MCF 10A (cell line): ENCODE data around the gene PIMREG. TPM values are rescaled to one million over a fixed set of nuclear protein-coding genes. Genes with fewer than 3 reads are reported as not detected.
A peak's percentile ranks its signal among the peaks of the same experiment; 100 is the strongest.

Experiments
- BruUV-seq: library from RNA; stranded (reverse); fragments of 400-500 nt; replicated peaks from 2 replicates; lab custom pipeline; 2021; lab: Mats Ljungman, UMichigan
- CTCF ChIA-PET: fragments of 300-600 bp; sonication (Branson Sonifier 250); formaldehyde crosslinking; extraction: SDS; loops from one replicate; lab custom pipeline; 2021; ENCODE audit warnings: antibody characterized with exemption, inconsistent platforms; lab: Yijun Ruan, JAX
- POLR2A ChIA-PET: fragments of 300-600, 350-650 bp; sonication (Branson Sonifier 250); formaldehyde crosslinking; extraction: SDS; loops from one replicate; lab custom pipeline; 2020; ENCODE audit warnings: antibody characterized with exemption, inconsistent platforms; lab: Yijun Ruan, JAX
- DNase-seq: peaks from one replicate; pipeline ENCODE4 v3.0.0-alpha.2; 2018; ENCODE audit not compliant: unreplicated experiment
- H3K27ac Mint-ChIP-seq: one replicate; pipeline ENCODE4 v1.8.0; 2022; ENCODE audit warnings: mild to moderate bottlenecking, low read depth, mixed read lengths; ENCODE audit not compliant: unreplicated experiment
- H3K27me3 Mint-ChIP-seq: one replicate; pipeline ENCODE4 v1.8.0; 2022; ENCODE audit warnings: mixed read lengths; ENCODE audit not compliant: insufficient read depth, unreplicated experiment
- H3K36me3 Mint-ChIP-seq: one replicate; pipeline ENCODE4 v1.8.0; 2022; ENCODE audit warnings: mild to moderate bottlenecking, moderate library complexity, mixed read lengths; ENCODE audit not compliant: insufficient read depth, unreplicated experiment
- H3K4me1 Mint-ChIP-seq: one replicate; pipeline ENCODE4 v1.8.0; 2022; ENCODE audit warnings: mixed read lengths; ENCODE audit not compliant: insufficient read depth, unreplicated experiment
- H3K4me3 Mint-ChIP-seq: one replicate; pipeline ENCODE4 v1.8.0; 2022; ENCODE audit warnings: mild to moderate bottlenecking, moderate library complexity, mixed read lengths; ENCODE audit not compliant: unreplicated experiment
- H3K9me3 Mint-ChIP-seq: one replicate; pipeline ENCODE4 v1.8.0; 2022; ENCODE audit warnings: mixed read lengths; ENCODE audit not compliant: unreplicated experiment
- intact Hi-C: fragments of 100-400 bp; cut with micrococcal nuclease; formaldehyde crosslinking; loops from 2 replicates; pipeline ENCODE4 v1.14.1; 2022
- total RNA-seq: library from RNA; stranded (reverse); gene quantifications from 2 replicates; pipeline ENCODE4 v1.2.3, GENCODE V29; 2022
- TF ChIP-seq, protein P1 (sequence below): fragments of 200-600 bp; IDR thresholded peaks from one replicate; pipeline ENCODE4 v1.8.0; 2022; ENCODE audit warnings: antibody characterized with exemption, mild to moderate bottlenecking; ENCODE audit not compliant: unreplicated experiment

Gene PIMREG
- total RNA-seq, 1 experiment from 2014 or later, result 21.7 TPM

DNA sequence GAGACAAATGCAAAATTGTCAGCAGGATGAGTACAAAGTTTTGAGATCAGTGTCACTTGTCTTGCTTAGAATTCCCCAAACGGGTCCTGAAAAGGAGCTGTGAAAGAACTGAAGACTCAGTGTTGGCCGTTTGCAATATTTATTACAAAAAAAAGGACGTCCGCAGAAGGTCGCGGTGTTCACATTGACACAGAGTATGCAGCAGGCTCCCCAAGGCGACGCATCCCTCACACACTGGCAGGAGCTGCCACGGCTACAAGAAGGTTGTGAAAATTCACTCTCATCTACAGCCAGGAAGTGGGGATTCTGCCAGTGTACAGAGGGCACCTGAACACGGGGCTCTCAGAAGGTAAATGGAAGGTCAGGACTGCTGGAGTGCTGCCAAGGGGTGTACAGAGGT lies 35.5 kb upstream of the PIMREG start:
- Mint-ChIP-seq H3K27ac (no peak overlapping the region), H3K4me3 (no peak overlapping the region), H3K36me3 (no peaks in the 10 kb centered on the region), H3K27me3 (peaks cover 60% of the 10 kb centered on the region), H3K4me1 (no peaks in the 10 kb centered on the region), H3K9me3 (no peaks in the 10 kb centered on the region)
- DNase-seq, result no peak
- ChIA-PET CTCF (interaction anchor here (0.6 to 1.1 kb wide), 3 partner anchors 14 to 730 kb away, joined by 3 to 4 read pairs (median 3); no protein-coding TSS in a partner anchor), POLR2A (no interaction called here)
- TF ChIP-seq, protein P1, sequence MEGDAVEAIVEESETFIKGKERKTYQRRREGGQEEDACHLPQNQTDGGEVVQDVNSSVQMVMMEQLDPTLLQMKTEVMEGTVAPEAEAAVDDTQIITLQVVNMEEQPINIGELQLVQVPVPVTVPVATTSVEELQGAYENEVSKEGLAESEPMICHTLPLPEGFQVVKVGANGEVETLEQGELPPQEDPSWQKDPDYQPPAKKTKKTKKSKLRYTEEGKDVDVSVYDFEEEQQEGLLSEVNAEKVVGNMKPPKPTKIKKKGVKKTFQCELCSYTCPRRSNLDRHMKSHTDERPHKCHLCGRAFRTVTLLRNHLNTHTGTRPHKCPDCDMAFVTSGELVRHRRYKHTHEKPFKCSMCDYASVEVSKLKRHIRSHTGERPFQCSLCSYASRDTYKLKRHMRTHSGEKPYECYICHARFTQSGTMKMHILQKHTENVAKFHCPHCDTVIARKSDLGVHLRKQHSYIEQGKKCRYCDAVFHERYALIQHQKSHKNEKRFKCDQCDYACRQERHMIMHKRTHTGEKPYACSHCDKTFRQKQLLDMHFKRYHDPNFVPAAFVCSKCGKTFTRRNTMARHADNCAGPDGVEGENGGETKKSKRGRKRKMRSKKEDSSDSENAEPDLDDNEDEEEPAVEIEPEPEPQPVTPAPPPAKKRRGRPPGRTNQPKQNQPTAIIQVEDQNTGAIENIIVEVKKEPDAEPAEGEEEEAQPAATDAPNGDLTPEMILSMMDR, result no peak
- BruUV-seq, result no TSS peak
- intact Hi-C loops, result no loop called here

DNA sequence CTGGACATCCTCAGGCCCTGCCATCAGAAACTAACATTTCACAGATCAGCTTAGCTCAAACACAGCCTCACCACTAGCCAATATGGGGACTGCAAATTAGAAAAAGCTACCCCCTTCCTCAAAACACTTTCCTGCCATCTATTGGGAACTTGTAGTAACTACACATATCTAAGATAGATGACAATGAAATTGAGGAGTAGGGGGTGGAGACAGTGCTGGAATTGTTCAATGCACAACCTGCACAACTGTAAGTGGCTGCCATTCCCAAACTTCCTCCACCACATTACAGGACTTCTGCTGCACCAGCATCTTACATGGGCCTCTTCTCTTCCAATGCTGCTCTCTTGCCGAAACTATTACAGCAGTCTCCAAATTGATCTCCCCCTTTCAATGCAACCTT lies 31.2 kb upstream of the PIMREG start:
- Mint-ChIP-seq H3K4me1 (no peaks in the 10 kb centered on the region), H3K36me3 (no peaks in the 10 kb centered on the region), H3K9me3 (no peaks in the 10 kb centered on the region), H3K27ac (no peak overlapping the region), H3K4me3 (no peak overlapping the region), H3K27me3 (peaks cover 42% of the 10 kb centered on the region)
- CTCF ChIA-PET, result interaction anchor here (0.5 to 4.3 kb wide), 13 partner anchors 9 to 825 kb away, joined by 3 to 24 read pairs (median 4); no protein-coding TSS in a partner anchor
- intact Hi-C loops, result loop anchor here (1.0 to 5.0 kb wide), 3 partner anchors 134 to 821 kb away; no protein-coding TSS in a partner anchor
- TF ChIP-seq, protein P1, result peak; percentile 53
- peak; percentile 61 for DNase-seq
- no TSS peak for BruUV-seq
- POLR2A ChIA-PET, result interaction anchor here (0.5 kb wide), 1 partner anchor 821 kb away, joined by 4 read pairs; no protein-coding TSS in a partner anchor

DNA sequence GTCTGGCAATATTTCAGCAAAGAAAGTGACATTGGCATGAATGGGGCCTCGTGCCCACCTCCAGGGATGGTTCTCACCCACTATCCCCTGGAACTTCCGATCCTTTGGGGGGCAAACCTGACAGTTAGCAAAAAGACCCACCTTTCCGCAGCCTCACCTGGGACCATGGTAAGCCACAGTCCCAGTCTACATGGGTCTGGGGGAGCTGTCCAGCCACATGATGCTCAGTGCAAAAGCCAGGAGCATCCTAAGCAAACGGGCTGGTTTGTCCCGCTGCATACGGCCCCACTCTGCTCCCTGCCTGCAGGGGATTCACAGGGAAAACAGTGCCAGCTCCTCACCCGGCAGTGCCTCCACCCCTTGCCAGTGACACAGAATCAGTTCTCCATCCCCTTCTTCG lies 28.6 kb upstream of the PIMREG start:
- H3K27me3 Mint-ChIP-seq, result peaks cover 31% of the 10 kb centered on the region

DNA sequence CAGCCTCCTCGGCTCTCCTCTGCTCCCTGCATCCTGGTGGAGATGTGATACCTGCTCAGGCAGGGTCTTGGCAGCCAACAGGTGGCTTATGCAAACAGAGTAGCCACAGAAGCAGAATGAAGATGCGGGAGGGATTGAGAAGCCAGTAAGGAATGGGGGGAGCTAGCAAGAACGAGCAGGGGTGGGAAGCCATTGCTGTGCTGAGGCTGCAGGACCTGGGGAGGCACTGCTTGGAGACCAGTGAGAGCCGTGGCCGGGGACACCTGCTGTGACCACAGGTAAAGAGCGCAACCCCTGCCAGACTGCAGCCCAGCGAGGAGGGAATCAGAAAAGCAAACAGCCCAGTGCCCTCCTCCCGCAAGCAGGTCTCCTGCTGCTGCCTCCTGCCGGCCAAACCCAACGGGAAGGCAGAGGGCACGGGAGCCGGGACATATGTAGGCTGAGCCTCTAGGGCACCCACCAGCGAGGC lies 24.0 kb upstream of the PIMREG start:
- DNase-seq, result peak; percentile 16
- CTCF ChIA-PET, result interaction anchor here (0.6 to 1.6 kb wide), 5 partner anchors 138 to 1201 kb away, joined by 3 to 8 read pairs (median 3); no protein-coding TSS in a partner anchor
- Mint-ChIP-seq H3K9me3 (no peaks in the 10 kb centered on the region), H3K27ac (no peak overlapping the region), H3K27me3 (peaks cover 12% of the 10 kb centered on the region), H3K4me3 (no peak overlapping the region), H3K4me1 (no peaks in the 10 kb centered on the region), H3K36me3 (no peaks in the 10 kb centered on the region)
- POLR2A ChIA-PET, result interaction anchor here (0.7 kb wide), 1 partner anchor 133 kb away, joined by 3 read pairs; no protein-coding TSS in a partner anchor
- intact Hi-C loops, result loop anchor here (5.0 kb wide), 1 partner anchor 1173 kb away; no protein-coding TSS in a partner anchor
- BruUV-seq, result no TSS peak
- TF ChIP-seq, protein P1, result no peak

More for the DNA sequence above, 28.6 kb upstream of the PIMREG start:
- TF ChIP-seq, protein P1, result no peak
- Mint-ChIP-seq H3K4me1 (no peaks in the 10 kb centered on the region), H3K9me3 (no peaks in the 10 kb centered on the region), H3K27ac (no peak overlapping the region), H3K4me3 (no peak overlapping the region), H3K36me3 (no peaks in the 10 kb centered on the region)
- DNase-seq, result no peak
- ChIA-PET CTCF (interaction anchor here (0.6 kb wide), 1 partner anchor 656 kb away, joined by 3 read pairs; no protein-coding TSS in a partner anchor), POLR2A (no interaction called here)
- intact Hi-C loops, result no loop called here
- no TSS peak for BruUV-seq
